GM18499 (cell line): ENCODE data around the gene SARM1.
"Not testable (repeated sequence)": the region's sequence is repeated elsewhere in the genome, so short reads cannot be mapped to it uniquely, and the experiment has no call there.

Experiments
- ATAC-seq: cut with Tn5 transposase; IDR thresholded peaks from one replicate; pipeline ENCODE4 v1.9.1; 2021; ENCODE audit warnings: moderate number of reproducible peaks; ENCODE audit not compliant: insufficient read depth, unreplicated experiment

Gene SARM1

GRCh38 chr17:28412099-28412498 lies 40.6 kb downstream of the SARM1 start:
- ATAC-seq: no peak

DNA sequence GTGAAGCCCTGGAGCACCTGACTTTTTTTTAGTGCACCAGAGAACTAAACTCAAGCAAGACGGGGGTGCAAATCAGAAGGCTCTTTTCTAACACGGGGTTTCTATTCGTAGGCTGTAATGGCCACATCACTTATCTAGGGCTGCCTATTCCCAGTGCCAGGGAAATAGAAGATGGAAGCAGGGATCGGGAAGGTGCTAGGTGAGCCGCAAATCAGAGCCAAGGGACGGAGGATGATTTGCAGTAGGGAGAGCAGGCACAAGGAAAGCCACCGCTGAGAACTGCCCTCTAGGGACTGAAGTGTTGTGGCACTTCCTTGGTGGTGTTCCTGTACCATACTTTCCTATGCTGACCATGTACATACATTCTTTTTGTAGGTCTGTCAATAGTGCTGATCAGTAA lies 42.3 kb downstream of the SARM1 start:
- ATAC-seq: no peak

GRCh38 chr17:28415886-28416285 lies 44.4 kb downstream of the SARM1 start:
- ATAC-seq: no peak

GRCh38 chr17:28416703-28417311 lies 45.3 kb downstream of the SARM1 start:
- no peak for ATAC-seq

- no peak for ATAC-seq
Observed at GRCh38 chr17:28421787-28422305, 50.4 kb downstream of the SARM1 start.

DNA sequence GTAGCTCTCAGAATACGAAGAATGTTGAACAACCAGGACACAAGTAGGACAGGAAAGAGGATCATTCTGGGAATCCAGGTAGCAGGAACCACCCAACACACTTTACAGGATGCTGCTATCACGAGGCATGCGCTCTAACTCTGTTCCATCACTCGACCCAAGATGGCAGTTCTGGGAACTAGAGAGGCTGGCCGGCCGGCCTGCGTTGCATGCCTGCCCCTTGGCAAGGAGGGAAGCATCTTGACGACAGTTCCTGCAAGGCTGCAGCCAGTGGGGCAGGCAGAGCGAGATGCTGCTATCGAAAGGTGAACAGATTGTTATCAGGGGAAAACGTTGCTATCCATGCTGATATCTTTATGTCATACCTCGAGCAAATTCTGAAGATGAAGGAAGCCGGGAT lies 53.7 kb downstream of the SARM1 start:
- no peak for ATAC-seq

GRCh38 chr17:28426081-28426519 lies 54.6 kb downstream of the SARM1 start:
- ATAC-seq: no peak

GRCh38 chr17:28427371-28427770 lies 55.9 kb downstream of the SARM1 start:
- no peak for ATAC-seq

DNA sequence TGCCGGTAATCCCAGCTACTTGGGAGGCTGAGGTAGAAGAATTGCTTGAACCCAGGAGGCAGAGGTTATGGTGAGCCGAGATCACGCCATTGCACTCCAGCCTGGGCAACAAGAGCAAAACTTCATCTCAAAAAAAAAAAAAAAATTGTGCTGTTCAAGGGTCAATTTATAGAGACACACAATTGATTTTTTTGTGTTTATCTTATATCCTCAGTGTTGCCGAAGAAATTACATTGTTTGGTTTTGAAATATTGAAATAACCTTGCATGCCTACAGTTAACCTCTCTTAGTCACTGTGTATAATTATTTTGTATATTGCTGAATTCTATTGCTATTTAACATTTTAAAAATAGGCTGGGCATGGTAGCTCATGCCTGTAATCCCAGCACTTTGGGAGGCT lies 56.5 kb downstream of the SARM1 start:
- not testable (repeated sequence) for ATAC-seq

- no peak for ATAC-seq
Observed at GRCh38 chr17:28433721-28434120, 62.2 kb downstream of the SARM1 start.

- ATAC-seq: not testable (repeated sequence)
Observed at GRCh38 chr17:28434326-28434725, 62.8 kb downstream of the SARM1 start.

DNA sequence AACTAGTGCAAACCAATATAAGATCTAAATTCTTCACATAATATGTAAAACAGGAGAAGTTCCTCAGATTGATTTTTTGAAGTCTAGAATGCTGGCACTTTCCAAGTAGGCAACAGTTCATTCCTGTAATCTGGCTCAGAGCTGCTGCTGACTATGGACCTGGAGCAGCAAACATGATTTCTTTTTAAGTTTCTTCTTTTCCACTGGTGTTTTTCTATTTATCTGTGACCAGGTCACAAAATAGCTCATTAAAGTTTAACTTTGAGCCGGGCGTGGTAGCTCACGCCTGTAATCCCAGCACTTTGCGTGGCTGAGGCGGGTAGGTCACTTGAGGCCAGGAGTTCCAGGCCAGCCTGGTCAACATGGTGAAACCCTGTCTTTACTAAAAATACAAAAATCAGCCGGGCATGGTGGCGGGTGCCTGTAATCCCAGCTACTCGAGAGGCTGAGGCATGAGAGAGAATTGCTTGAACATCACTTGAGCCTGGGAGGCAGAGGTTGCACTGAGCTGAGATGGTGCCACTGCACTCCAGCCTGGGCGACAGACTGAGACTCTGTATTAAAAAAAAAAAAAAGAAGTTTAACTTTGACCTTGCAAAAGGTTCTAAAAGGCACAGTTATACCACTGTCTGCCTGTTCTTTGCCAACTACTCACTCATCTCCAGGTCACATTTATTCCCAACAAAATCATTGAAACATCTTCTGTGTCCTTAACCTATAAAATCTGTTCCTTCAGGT lies 72.6 kb downstream of the SARM1 start:
- ATAC-seq: no peak

- ATAC-seq: no peak
Observed at GRCh38 chr17:28446716-28447395, 75.4 kb downstream of the SARM1 start.

- no peak for ATAC-seq
Observed at GRCh38 chr17:28447396-28447760, 75.9 kb downstream of the SARM1 start.

- ATAC-seq: no peak
Observed at GRCh38 chr17:28449859-28450258, 78.4 kb downstream of the SARM1 start.
